Measurements from ENCODE around the gene KRTCAP2.

DNA sequence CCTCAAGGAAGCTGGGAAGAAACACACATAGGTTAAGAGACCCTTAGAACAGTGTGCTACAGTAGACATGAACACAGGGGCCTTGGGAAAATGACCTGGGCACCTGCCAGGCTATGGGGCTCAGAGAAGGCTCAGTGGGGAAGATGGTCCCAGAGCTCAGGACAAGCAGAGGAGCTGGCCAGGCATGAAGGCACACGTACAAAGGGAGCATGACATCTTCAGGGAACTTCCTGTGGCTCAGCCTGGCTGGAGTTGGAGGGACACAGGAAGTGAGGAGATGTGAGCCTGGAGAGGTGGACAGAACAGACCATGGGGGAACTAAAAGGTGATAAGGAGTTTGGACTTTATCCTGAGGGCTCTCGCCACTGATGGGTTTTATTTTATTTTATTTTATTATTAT lies 41.2 kb downstream of the KRTCAP2 start:
- no peak for TF ChIP-seq POLR2AphosphoS5 (IDR thresholded peaks at IDR 0.05; ENCODE audit: borderline replicate concordance, low read depth, low read length)
- TF ChIP-seq EZH2 (IDR thresholded peaks at IDR 0.05) = no peak
